ENCODE results near the gene ANGPTL2. TPM values are rescaled to one million over a fixed set of nuclear protein-coding genes. Genes with fewer than 3 reads are reported as not detected.

The ANGPTL2 gene
- total and polyA plus RNA-seq, 7 donors = 8.9 to 208 (median 15.0) TPM

- H3K4me1 ChIP-seq = peaks cover 65% of the 10 kb centered on the region
- peak; percentile 45 for TF ChIP-seq CTCF (IDR thresholded peaks at IDR 0.05)
- H3K4me3 ChIP-seq = no peak overlapping the region
- no peaks in the 10 kb centered on the region for H3K36me3 ChIP-seq (ENCODE audit: insufficient read depth in 1 of 2, low read depth in 1 of 2)
- H3K27ac ChIP-seq = peak overlapping the region; percentile 87
- DNase-seq (peak; percentile 52 to 72), ATAC-seq (peak; percentile 93 to 95 (median 94))
- WGBS, 3 donors = 49 to 72% (median 53%) methylated on average over 8 of the region's 8 CpGs
- intact Hi-C loops (cut with DNase I) = no loop called here
- H3K9me3 ChIP-seq = no peaks in the 10 kb centered on the region
- H3K27me3 ChIP-seq (ENCODE audit: insufficient read depth in 3 of 3, low read length in 2 of 3) = no peaks in the 10 kb centered on the region
Observed at GRCh38 chr9:127144670-127145445, 22.4 kb upstream of the ANGPTL2 start.

- 89 to 98% (median 93%) methylated on average over 8 of the region's 8 CpGs for WGBS, 3 donors
- no peak overlapping the region for H3K4me3 ChIP-seq
- no peaks in the 10 kb centered on the region for H3K9me3 ChIP-seq
- no peaks in the 10 kb centered on the region for H3K36me3 ChIP-seq (ENCODE audit: insufficient read depth in 1 of 2, low read depth in 1 of 2)
- no peak for DNase-seq
- peak overlapping the region; percentile 87 for H3K27ac ChIP-seq
- no peaks in the 10 kb centered on the region for H3K27me3 ChIP-seq (ENCODE audit: insufficient read depth in 3 of 3, low read length in 2 of 3)
- peaks cover 72% of the 10 kb centered on the region for H3K4me1 ChIP-seq
- no peak for ATAC-seq
- intact Hi-C loops (cut with DNase I) = no loop called here
- TF ChIP-seq CTCF (IDR thresholded peaks at IDR 0.05) = no peak
Observed at GRCh38 chr9:127143920-127144465, 21.6 kb upstream of the ANGPTL2 start.

- intact Hi-C loops (cut with DNase I) = no loop called here
- Histone ChIP-seq H3K4me1 (peaks cover 80% of the 10 kb centered on the region), H3K36me3 (ENCODE audit: insufficient read depth in 1 of 2, low read depth in 1 of 2) (no peaks in the 10 kb centered on the region), H3K4me3 (no peak overlapping the region), H3K27me3 (ENCODE audit: insufficient read depth in 3 of 3, low read length in 2 of 3) (no peaks in the 10 kb centered on the region), H3K27ac (peak overlapping the region; percentile 87), H3K9me3 (no peaks in the 10 kb centered on the region)
- DNase-seq (no peak), ATAC-seq (no peak)
- 72 to 87% (median 85%) methylated on average over 2 of the region's 2 CpGs for WGBS, 3 donors
- no peak for TF ChIP-seq CTCF (IDR thresholded peaks at IDR 0.05)
Observed at GRCh38 chr9:127142931-127143464, 20.6 kb upstream of the ANGPTL2 start.

GRCh38 chr9:127142291-127142690 lies 19.9 kb upstream of the ANGPTL2 start:
- DNase-seq = no peak
- H3K4me1 ChIP-seq = peaks cover 81% of the 10 kb centered on the region
- H3K27me3 ChIP-seq (ENCODE audit: insufficient read depth in 3 of 3, low read length in 2 of 3) = no peaks in the 10 kb centered on the region
- ATAC-seq = no peak
- WGBS, 3 donors = 95 to 98% (median 96%) methylated on average over 3 of the region's 3 CpGs
- no peak for TF ChIP-seq CTCF (IDR thresholded peaks at IDR 0.05)
- intact Hi-C loops (cut with DNase I) = no loop called here
- H3K36me3 ChIP-seq (ENCODE audit: insufficient read depth in 1 of 2, low read depth in 1 of 2) = no peaks in the 10 kb centered on the region
- H3K27ac ChIP-seq = peak overlapping the region; percentile 87
- H3K9me3 ChIP-seq = no peaks in the 10 kb centered on the region
- no peak overlapping the region for H3K4me3 ChIP-seq

Measured in psoas muscle (tissue), 8 donors.